ENCODE measurements around the gene NHSL2.
A peak's percentile ranks its signal among the peaks of the same experiment; 100 is the strongest.

Gene NHSL2

GRCh38 chrX:72114306-72114705 is 203.7 kb downstream of the NHSL2 start:
- CTCF ChIA-PET, result interaction anchor here (1.1 kb wide), 1 partner anchor 96 kb away, joined by 3 read pairs; no protein-coding TSS in a partner anchor
- DNase-seq (ENCODE audit: extremely low spot score), result no peak
- POLR2A ChIA-PET, result no interaction called here
- TF ChIP-seq CTCF (IDR thresholded peaks at IDR 0.05; ENCODE audit: control extremely low read depth, extremely low read depth, low read depth, missing control alignments), result no peak

DNA sequence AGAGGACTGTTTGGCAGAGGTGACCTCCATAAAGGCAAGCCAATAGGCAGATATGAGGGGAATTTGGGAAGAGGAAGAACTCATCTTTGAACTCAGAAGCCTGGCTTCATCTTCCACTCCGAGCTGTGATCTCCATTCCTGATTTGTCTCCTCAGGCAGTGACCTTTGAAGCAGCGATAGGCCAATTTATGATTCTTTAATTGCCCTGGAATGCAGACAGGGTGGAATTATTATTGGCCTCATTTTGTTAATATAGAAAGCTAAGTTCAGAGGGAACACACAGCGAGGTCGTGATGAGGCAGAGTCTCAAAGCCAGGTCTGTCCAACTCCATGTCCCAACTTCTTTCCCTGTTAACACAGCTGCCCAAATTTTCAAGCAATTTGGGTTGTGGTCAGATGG is 204.2 kb downstream of the NHSL2 start:
- ChIA-PET POLR2A (no interaction called here), CTCF (interaction anchor here (0.8 to 1.1 kb wide), 4 partner anchors 10 to 115 kb away, joined by 3 to 5 read pairs (median 3); no protein-coding TSS in a partner anchor)
- TF ChIP-seq CTCF (IDR thresholded peaks at IDR 0.05; ENCODE audit: control extremely low read depth, extremely low read depth, low read depth, missing control alignments), result no peak
- no peak for DNase-seq (ENCODE audit: extremely low spot score)

DNA sequence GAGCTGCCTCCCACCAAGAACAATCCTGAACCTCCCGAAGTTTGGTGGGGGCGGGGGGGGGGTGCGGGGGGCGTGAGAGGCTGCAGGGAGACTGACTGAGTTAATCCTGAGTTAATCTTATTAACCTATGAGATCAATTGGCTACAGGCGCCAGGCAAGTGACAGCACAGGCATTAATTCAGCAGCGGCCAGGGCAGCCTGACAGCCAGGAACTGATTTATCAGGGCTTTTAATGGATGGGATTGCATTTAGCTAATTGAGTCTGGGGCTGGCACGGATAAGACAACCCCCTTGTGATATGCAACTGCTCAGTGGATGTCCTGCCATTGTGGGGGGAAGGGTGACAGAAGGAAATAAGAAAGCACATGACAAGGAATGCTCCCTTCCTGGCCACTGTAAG is 204.7 kb downstream of the NHSL2 start:
- ChIA-PET CTCF (interaction anchor here (0.8 to 1.1 kb wide), 4 partner anchors 10 to 116 kb away, joined by 3 to 5 read pairs (median 3); no protein-coding TSS in a partner anchor), POLR2A (no interaction called here)
- TF ChIP-seq CTCF (IDR thresholded peaks at IDR 0.05; ENCODE audit: control extremely low read depth, extremely low read depth, low read depth, missing control alignments), result no peak
- no peak for DNase-seq (ENCODE audit: extremely low spot score)

- ChIA-PET CTCF (interaction anchor here (1.4 kb wide), 1 partner anchor 96 kb away, joined by 5 read pairs; no protein-coding TSS in a partner anchor), POLR2A (no interaction called here)
- DNase-seq (ENCODE audit: extremely low spot score), result no peak
- TF ChIP-seq CTCF (IDR thresholded peaks at IDR 0.05; ENCODE audit: control extremely low read depth, extremely low read depth, low read depth, missing control alignments), result no peak
These were observed 207.1 kb downstream of the NHSL2 start for GRCh38 chrX:72117636-72118210.

DNA sequence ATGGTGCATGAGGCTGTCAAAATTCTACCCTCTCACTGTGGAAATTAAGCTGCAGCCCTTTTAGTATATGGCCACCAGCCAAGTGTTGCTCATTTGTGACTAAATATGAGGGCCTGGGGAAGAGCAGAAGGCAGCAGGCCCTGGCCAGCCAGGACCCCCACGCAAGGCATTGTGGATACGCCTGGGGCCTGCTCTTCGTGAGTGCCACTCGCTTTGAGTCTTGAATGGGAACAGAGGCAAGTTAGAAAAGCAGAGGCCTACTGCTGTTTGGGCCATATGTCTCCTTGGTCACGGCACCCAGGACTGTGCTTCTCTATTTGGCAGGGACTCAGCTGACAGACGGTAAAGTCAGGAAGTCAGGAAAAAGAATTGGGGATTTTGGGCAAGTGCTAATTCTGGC is 210.2 kb downstream of the NHSL2 start:
- TF ChIP-seq CTCF (IDR thresholded peaks at IDR 0.05; ENCODE audit: control extremely low read depth, extremely low read depth, low read depth, missing control alignments), result no peak
- ChIA-PET POLR2A (no interaction called here), CTCF (interaction anchor here (3.0 kb wide), 1 partner anchor 99 kb away, joined by 7 read pairs; no protein-coding TSS in a partner anchor)
- no peak for DNase-seq (ENCODE audit: extremely low spot score)

DNA sequence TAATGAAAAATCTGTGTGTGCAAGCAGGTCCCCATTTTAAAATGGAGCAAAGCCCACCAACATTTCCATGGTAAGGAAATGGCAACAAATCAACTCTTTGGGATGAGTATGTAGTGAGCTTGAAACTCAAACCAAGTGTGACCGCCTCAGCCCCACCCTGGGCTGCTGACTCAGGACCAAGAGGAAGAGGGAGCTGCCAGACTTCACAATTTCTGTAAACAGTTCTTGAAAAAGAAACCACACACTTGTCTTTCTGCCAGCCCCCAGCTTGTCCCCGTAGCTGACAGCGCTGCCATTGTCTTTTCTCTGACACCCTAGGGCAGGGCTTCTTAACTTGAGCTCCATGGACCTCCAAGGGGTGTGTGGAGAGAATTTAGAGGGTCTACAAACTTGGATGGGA is 210.7 kb downstream of the NHSL2 start:
- POLR2A ChIA-PET, result no interaction called here
- CTCF ChIA-PET, result interaction anchor here (3.0 kb wide), 1 partner anchor 100 kb away, joined by 7 read pairs; no protein-coding TSS in a partner anchor
- no peak for TF ChIP-seq CTCF (IDR thresholded peaks at IDR 0.05; ENCODE audit: control extremely low read depth, extremely low read depth, low read depth, missing control alignments)
- peak; percentile 26 for DNase-seq (ENCODE audit: extremely low spot score)

Data from GM10248 (cell line).